ENCODE results near the gene CRYBG1.

Gene CRYBG1

DNA sequence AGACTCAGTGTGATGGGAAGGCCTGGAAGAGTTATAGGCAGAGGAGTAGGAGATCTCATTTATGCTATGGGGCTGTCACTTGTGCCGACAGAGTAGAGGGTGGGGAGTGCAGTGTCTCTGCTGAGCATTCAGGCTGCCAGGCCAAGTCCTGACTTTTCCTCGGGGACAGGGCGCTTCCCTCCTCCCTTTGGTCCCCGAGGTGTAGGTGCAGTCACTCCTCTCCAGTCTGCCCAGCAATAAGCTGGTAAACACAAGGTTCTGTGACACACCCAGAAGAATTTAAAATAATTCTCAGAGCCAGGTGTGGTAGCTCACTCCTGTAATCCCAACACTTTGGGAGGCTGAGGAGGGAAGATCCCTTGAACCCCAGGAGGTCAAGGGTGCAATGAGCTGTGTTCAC lies 109.4 kb downstream of the CRYBG1 start:
- no peak for DNase-seq (ENCODE audit: low read depth, low spot score)
- in situ Hi-C loops (cut with HindIII; ENCODE audit: low sequenced_read_pairs), result no loop called here
- TF ChIP-seq, protein P1, sequence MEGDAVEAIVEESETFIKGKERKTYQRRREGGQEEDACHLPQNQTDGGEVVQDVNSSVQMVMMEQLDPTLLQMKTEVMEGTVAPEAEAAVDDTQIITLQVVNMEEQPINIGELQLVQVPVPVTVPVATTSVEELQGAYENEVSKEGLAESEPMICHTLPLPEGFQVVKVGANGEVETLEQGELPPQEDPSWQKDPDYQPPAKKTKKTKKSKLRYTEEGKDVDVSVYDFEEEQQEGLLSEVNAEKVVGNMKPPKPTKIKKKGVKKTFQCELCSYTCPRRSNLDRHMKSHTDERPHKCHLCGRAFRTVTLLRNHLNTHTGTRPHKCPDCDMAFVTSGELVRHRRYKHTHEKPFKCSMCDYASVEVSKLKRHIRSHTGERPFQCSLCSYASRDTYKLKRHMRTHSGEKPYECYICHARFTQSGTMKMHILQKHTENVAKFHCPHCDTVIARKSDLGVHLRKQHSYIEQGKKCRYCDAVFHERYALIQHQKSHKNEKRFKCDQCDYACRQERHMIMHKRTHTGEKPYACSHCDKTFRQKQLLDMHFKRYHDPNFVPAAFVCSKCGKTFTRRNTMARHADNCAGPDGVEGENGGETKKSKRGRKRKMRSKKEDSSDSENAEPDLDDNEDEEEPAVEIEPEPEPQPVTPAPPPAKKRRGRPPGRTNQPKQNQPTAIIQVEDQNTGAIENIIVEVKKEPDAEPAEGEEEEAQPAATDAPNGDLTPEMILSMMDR (IDR thresholded peaks at IDR 0.05; ENCODE audit: low read depth, low read length), result no peak
- no peak overlapping the region for H3K4me3 ChIP-seq (ENCODE audit: low read depth, low read length)

DNA sequence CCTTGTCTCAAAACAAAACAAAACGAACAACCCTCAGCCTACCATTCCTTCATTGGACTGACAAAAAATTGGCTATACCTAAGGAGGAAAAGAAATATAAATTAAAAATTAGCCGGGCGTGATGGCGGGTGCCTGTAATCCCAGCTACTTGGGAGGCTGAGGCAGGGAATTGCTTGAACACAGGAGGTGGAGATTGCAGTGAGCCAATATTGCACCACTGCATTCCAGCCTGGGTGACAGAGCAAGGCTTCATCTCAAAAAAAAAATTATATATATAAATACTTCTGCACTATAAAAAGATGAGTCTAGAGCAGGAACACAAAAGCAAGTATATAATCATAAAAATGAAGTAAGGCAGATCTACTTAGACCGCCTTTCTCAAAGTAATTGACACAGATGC lies 109.8 kb downstream of the CRYBG1 start:
- in situ Hi-C loops (cut with HindIII; ENCODE audit: low sequenced_read_pairs), result no loop called here
- TF ChIP-seq, protein P1 (IDR thresholded peaks at IDR 0.05; ENCODE audit: low read depth, low read length), result no peak
- H3K4me3 ChIP-seq (ENCODE audit: low read depth, low read length), result no peak overlapping the region
- no peak for DNase-seq (ENCODE audit: low read depth, low spot score)

DNA sequence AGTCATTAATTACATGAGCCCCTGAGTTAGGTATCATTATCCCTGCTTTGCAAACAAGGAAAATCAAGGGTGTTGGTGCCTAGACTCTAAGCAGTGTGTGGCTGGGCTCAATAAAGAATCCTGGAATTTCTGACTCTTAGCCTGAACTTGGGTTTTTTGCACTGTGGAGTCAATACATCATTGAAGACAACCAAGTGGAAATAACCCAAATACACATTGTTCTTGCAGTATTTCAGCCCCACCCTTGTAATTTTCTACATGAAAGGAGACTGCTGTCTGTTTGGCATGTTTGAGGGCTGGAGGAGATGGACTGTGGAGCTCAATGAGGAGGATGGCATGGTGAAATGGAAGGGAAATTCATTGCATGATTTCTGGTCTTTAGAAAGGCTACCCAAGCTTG lies 110.3 kb downstream of the CRYBG1 start:
- in situ Hi-C loops (cut with HindIII; ENCODE audit: low sequenced_read_pairs), result no loop called here
- no peak for DNase-seq (ENCODE audit: low read depth, low spot score)
- TF ChIP-seq, protein P1 (IDR thresholded peaks at IDR 0.05; ENCODE audit: low read depth, low read length), result no peak

DNA sequence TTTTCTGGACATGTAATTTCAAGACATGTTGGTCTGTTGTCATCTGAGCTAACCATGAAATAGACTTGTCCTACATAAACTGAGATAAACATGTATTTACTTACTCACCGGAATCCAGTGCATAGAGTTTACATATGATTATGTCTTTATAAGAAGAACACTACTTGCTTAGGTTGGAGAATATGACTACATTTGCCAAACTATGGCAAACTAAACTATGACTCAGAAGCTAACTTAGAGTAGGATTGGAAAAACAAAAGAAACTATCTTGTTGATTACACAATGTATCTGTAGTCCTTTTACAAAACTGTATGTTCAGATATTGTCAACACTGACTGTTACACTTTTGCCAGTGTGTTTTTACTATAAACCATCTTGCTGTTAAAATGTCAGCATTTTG lies 113.3 kb downstream of the CRYBG1 start:
- in situ Hi-C loops (cut with HindIII; ENCODE audit: low sequenced_read_pairs), result no loop called here

More for the DNA sequence above, 110.3 kb downstream of the CRYBG1 start:
- H3K4me3 ChIP-seq (ENCODE audit: low read depth, low read length), result no peak overlapping the region

DNA sequence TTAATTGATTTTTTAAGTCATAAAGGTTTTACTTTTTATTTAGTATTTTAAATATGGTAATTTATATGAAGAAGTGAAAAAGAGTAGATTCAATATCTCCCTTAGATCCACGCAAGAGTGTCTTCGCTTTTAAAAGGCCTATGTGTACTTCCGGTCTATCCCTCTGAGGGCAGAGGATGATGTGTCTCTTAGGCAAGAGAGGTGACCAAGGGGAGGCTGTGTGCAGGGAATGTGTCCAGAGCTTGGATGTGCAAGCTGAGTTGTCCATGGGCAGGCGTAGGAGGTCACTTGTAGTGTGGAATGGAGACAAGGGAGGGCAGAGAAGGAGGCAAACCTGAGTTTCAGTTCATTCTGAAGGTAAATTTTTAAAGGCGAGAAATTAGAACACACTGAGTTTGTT lies 113.9 kb downstream of the CRYBG1 start:
- in situ Hi-C loops (cut with HindIII; ENCODE audit: low sequenced_read_pairs), result no loop called here
- DNase-seq (ENCODE audit: low read depth, low spot score), result no peak
- H3K4me3 ChIP-seq (ENCODE audit: low read depth, low read length), result no peak overlapping the region
- TF ChIP-seq, protein P1 (IDR thresholded peaks at IDR 0.05; ENCODE audit: low read depth, low read length), result no peak

More for the DNA sequence above, 113.3 kb downstream of the CRYBG1 start:
- DNase-seq (ENCODE audit: low read depth, low spot score), result peak; percentile 77
- no peak overlapping the region for H3K4me3 ChIP-seq (ENCODE audit: low read depth, low read length)
- TF ChIP-seq, protein P1 (IDR thresholded peaks at IDR 0.05; ENCODE audit: low read depth, low read length), result no peak

DNA sequence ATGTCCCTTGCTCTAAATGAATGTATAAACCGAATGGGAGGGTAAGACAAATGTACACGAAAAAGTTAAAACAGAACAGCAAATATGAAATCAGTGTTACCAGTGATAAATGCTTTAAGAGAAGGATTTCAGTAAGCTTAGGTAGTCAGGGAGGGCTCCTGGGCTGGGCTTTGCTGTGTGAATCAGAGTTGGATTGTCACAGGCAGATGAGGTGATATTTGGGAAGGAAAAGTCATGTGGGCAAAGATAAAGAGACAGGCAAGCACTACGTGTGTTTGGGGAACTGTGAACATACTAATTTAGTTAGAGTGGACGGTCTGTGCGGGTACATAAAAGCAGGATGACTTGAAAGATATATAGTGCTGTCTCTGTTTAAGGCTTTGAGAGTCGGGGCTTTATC lies 114.8 kb downstream of the CRYBG1 start:
- TF ChIP-seq, protein P1 (IDR thresholded peaks at IDR 0.05; ENCODE audit: low read depth, low read length), result no peak
- no peak overlapping the region for H3K4me3 ChIP-seq (ENCODE audit: low read depth, low read length)
- no peak for DNase-seq (ENCODE audit: low read depth, low spot score)
- in situ Hi-C loops (cut with HindIII; ENCODE audit: low sequenced_read_pairs), result no loop called here
